ENCODE results near the gene CEP112. TPM values are rescaled to one million over a fixed set of nuclear protein-coding genes. Genes with fewer than 3 reads are reported as not detected.

The CEP112 gene
- total RNA-seq, 1 donor from 2014 or later = 131 TPM

DNA sequence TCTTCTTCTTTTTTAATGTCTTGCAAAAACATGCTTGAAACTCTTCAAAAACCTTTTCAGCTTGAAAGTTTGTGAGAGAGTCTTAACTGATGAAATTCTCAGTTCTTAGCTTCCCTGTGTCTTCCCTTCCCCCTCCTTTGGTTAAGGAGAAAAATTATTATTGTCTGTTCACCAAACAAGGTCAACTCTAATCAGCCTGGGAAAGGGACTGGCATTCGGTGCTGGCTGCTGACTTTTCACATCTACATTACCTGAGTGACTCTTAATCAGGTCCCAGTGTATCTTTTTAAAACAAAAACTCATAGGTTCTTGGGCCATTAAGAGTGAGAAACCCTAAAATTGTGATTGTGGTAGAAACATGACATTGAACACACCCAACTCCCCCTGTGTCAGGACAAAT is 591.4 kb downstream of the CEP112 start:
- DNase-seq (ENCODE audit: low spot score) = no peak

GRCh38 chr17:65599650-65600049 is 592.3 kb downstream of the CEP112 start:
- DNase-seq (ENCODE audit: low spot score) = no peak

DNA sequence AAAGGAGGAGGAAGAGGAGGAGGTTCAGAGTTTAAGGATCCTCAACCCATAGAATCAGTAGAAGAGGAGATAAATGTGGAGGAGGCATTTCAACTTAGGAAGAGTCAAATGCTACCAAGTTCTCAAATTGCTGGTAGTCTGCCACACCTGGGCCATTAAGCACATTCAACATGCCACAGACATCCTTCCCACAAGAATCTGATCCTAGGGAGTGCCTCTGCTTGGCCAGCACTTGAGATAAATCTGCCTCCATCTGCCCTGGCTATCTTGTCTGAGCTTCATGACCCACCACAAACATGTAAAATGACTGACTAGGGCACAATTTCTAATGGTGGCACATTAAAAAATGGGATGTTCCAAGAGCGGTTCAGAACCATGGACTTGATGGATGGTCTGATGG is 593.2 kb downstream of the CEP112 start:
- no peak for DNase-seq (ENCODE audit: low spot score)

DNA sequence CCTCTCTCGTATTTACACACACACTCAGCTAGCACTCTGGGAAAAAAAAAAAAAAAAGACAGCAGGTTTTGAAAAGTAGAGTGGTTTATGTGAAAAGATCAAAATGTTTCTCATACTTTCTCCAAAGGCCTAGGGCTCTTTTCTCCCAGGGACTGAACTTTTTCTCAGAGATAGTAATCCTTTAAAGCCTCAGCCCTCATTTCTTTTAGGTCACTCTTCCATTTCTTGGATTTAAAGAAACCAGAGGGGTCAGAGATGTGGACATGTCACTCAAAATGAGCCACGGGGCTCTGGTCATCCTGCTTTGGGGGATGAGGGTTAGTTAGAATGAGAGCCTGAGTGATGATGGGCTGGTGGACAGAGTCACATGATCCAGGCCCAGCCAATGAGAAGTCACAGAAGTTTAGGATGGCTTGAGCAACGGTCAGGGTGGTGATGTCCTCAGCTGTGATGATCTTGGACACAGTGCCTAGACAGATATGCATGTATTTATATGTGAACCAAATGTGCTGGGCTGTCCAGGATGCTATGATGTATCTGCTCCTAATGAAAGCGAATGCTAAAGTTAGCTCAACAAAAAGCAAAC is 596.8 kb downstream of the CEP112 start:
- DNase-seq (ENCODE audit: low spot score) = peak; percentile 83

DNA sequence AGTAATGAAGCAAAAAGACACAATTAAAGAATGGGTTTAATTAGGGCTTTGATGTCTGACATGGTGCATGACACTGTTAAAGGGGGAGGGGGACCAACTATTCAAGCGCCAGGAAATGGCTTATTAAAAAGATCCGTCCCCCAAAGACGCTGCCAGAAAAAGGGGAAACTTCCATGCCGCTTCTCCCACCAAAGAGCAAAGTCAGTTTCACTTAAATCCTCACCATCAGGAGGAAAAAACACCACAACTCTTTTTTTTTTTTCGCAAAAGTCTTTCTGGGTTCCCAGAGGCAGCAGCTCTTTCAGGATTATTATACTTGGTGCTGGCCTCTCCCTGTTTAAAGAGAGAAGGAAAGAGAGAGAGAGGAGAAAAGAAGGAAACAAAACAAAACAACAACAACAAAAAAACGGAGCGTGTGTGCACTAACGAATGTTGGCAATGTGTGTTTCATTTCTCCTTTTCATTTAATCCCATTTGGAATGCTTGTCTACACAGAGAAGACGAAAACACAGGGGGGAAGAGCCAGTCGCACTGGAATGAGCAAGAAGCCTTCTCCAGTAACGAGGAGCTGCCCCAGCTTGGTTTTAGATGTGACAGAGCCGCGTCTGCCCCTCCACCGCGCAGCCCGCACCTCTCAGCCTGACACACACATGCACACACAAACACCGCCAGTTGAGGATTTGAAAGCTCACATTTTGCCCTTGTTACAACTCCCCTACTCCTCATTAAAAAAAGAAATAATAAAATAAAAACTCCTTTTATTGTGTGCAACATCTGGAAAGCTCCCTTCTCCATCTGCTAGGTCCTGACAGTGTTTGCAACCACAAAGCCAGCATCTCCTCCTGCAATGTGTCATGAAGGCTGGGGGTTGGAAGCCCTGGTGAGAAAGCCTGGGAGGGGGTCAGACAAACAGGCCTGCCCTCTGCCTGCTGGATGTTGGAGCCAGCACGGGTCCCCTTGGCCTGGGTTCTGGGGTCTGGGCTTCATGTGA is 597.8 kb downstream of the CEP112 start:
- DNase-seq (ENCODE audit: low spot score) = peak; percentile 73

GRCh38 chr17:65593092-65593854 is 598.7 kb downstream of the CEP112 start:
- no peak for DNase-seq (ENCODE audit: low spot score)

- no peak for DNase-seq (ENCODE audit: low spot score)
These were observed 599.6 kb downstream of the CEP112 start for GRCh38 chr17:65592125-65592965.

GRCh38 chr17:65589321-65589720 is 602.6 kb downstream of the CEP112 start:
- DNase-seq (ENCODE audit: low spot score) = peak; percentile 59

DNA sequence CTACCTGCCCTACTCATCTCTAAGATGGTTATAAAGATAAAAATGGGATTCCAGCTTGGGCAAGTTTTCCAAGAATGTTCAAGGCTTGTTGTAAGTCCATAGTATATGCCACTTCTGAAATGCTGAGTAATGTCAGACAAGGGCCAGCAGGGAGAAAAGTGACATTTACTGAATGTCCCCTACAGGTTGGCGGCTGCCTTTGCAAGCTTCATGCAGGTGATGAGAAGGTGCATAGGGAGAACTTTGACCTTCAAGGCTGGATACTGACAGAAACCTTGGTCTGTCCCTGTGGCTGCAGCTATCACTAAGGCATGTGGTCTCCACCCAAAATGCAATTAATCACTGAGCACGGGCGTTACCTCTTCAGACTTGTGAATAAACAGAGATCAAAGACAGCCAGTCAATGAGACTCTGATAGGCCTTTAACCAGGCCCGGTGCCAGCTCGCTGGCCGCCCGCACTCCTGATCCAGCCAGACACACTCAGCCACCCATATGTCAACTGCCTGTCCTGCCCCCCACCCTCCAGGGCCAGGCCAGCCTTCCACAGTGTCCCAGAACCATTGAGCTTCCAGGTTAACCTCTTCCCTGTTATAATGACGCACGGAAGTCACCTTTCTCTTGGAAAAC is 603.6 kb downstream of the CEP112 start:
- peak; percentile 79 for DNase-seq (ENCODE audit: low spot score)

- DNase-seq (ENCODE audit: low spot score) = peak; percentile 61
These were observed 604.3 kb downstream of the CEP112 start for GRCh38 chr17:65587534-65588180.

DNA sequence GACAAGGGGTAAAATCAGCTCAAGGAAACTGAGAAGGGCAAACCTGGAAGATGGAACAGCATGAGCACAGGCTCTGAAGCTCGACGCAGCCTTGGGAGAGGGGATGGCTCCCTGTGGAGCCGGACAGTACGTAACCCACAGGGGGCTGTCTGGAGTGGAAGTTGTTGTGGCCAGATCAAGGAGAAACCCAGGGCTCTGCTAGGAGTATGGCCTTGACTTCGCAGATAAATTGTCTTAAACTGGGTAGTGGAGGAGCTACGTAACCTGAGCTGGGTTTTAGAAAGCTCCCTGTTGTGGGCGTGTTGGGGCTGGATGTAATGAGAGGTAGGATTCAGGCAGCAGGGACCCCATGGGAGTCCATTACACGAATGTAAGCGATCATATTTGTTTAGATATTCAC is 605.0 kb downstream of the CEP112 start:
- DNase-seq (ENCODE audit: low spot score) = no peak

Other genes with a start within 250 kb of the CEP112 start
- gene APOH, start 37.3 kb upstream of the CEP112 start, total RNA-seq (ENCODE audit: insufficient read depth, low replicate concordance) = not detected
- gene PRKCA, start 110.5 kb upstream of the CEP112 start, total RNA-seq (ENCODE audit: insufficient read depth, low replicate concordance) = 4.3 TPM